HEK293 (cell line): Measurements from ENCODE around the gene ZNF423.

Source experiments
- ZNF140 ChIP-seq: fragments of 450-650 bp; formaldehyde crosslinking; IDR thresholded peaks from 2 replicates; pipeline ENCODE4 v1.5.1; 2016; ENCODE audit warnings: missing biosample characterization, missing genetic modification characterization
- ZNF561 ChIP-seq: fragments of 450-650 bp; IDR thresholded peaks from 2 replicates; pipeline ENCODE4 v1.5.1; 2018; ENCODE audit warnings: missing biosample characterization, missing genetic modification characterization, borderline replicate concordance
- TF ChIP-seq, protein P1 (sequence below): fragments of 450-650 bp; formaldehyde crosslinking; IDR thresholded peaks from 2 replicates; pipeline ENCODE4 v1.5.1; 2016; ENCODE audit warnings: missing biosample characterization, missing genetic modification characterization

DNA sequence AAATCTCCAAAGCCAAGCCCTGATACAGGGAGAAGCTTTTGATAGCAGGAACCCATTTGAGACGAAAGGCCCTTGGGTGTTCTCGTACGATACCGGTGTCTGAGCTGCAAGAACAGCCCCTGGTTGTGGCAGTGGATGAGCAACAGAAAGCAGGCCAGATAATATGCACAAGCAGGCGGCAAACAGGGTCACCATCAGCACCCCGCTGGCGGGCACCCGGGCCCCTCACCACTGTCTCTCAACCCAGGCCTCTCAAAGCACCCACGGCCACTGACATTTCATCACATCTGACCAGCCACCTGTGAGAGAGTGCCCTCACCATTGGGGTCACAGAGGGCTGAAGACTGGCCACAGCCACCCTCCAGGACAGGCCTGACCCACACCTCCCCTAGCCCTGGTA is 252.0 kb downstream of the ZNF423 start:
- TF ChIP-seq, protein P1, sequence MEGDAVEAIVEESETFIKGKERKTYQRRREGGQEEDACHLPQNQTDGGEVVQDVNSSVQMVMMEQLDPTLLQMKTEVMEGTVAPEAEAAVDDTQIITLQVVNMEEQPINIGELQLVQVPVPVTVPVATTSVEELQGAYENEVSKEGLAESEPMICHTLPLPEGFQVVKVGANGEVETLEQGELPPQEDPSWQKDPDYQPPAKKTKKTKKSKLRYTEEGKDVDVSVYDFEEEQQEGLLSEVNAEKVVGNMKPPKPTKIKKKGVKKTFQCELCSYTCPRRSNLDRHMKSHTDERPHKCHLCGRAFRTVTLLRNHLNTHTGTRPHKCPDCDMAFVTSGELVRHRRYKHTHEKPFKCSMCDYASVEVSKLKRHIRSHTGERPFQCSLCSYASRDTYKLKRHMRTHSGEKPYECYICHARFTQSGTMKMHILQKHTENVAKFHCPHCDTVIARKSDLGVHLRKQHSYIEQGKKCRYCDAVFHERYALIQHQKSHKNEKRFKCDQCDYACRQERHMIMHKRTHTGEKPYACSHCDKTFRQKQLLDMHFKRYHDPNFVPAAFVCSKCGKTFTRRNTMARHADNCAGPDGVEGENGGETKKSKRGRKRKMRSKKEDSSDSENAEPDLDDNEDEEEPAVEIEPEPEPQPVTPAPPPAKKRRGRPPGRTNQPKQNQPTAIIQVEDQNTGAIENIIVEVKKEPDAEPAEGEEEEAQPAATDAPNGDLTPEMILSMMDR (tag by site-specific recombination), result no peak
- TF ChIP-seq ZNF561 (tag by site-specific recombination) (no peak), ZNF140 (tag by site-specific recombination) (no peak)
